Measurements from ENCODE around the gene ASIC3. TPM values are rescaled to one million over a fixed set of nuclear protein-coding genes. Genes with fewer than 3 reads are reported as not detected.
A peak's percentile ranks its signal among the peaks of the same experiment; 100 is the strongest.

ASIC3 gene
- total and polyA plus RNA-seq, 2 of the 8 experiments (the other 6 are each of a cell fraction or from before 2014, with no cell fraction given), result 1.6 to 1.9 TPM

- TF ChIP-seq ATF3 (IDR thresholded peaks at IDR 0.05; ENCODE audit: insufficient read depth, low read depth, low read length), result peak; percentile 97
- peak; percentile 61; the same call in 1 of the 2 replicates for TF ChIP-seq TCF12 (IDR thresholded peaks at IDR 0.05; ENCODE audit: low read depth, low read length)
- TF ChIP-seq FOSL1 (IDR thresholded peaks at IDR 0.05; ENCODE audit: insufficient read depth, low read depth, low read length), result no peak
These were observed 14.3 kb downstream of the ASIC3 start (continued) for GRCh38 chr7:151062399-151063211.
